IPS DF 6.9 (cell line): ENCODE results near the gene OCSTAMP.

Experiments
- DNase-seq: peaks from one replicate; pipeline ENCODE4 v3.0.0-alpha.2; 2013; ENCODE audit warnings: low read depth, low spot score
- H3K27ac ChIP-seq: one replicate; pipeline ENCODE4 v1.5.1; 2013; ENCODE audit warnings: low read length, control low read depth
- H3K27me3 ChIP-seq: 2 replicates; pipeline ENCODE4 v1.6.1; 2013; ENCODE audit warnings: mild to moderate bottlenecking, low read length; ENCODE audit not compliant: control insufficient read depth, insufficient read depth
- H3K36me3 ChIP-seq: 2 replicates; pipeline ENCODE4 v1.6.1; 2013; ENCODE audit warnings: low read length; ENCODE audit not compliant: control insufficient read depth, insufficient read depth
- H3K4me1 ChIP-seq: 2 replicates; pipeline ENCODE4 v1.6.1; 2013; ENCODE audit warnings: low read length; ENCODE audit not compliant: control insufficient read depth, insufficient read depth
- H3K4me3 ChIP-seq: 2 replicates; pipeline ENCODE4 v1.5.1; 2013; ENCODE audit warnings: mild to moderate bottlenecking, low read length
- H3K9me3 ChIP-seq: 2 replicates; pipeline ENCODE4 v1.6.1; 2013; ENCODE audit warnings: low read length, inconsistent platforms; ENCODE audit not compliant: control insufficient read depth, insufficient read depth
- WGBS: extraction: QIAGEN DNeasy Blood & Tissue Kit; methylation state at CpG from one replicate; pipeline ENCODE4 v1.1.7; 2013; ENCODE audit warnings: mixed read lengths, missing lambda C conversion rate; ENCODE audit not compliant: insufficient read length, insufficient coverage; 5-methylcytosine and 5-hydroxymethylcytosine counted together

OCSTAMP gene

DNA sequence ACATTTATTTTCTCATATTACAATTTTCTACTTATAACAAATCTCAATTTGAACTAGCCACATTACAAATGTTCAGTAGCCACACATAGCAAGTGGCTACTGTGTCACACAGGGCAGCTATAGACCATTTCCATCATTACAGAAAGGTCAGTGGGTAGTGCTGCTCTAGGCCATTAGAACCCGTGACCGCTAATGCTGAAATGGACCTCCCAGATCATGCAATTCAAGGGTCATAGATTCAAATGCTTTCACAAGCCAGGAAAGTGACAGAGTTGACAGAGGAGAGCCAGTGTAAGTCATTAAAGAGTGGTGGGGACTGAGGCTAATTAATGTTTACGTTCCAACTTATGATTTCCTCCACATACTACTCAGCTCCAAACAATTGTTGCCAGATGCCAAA, 3.5 kb upstream of the OCSTAMP start:
- WGBS: no CpG with 5 or more reads among the region's 3 CpGs

DNA sequence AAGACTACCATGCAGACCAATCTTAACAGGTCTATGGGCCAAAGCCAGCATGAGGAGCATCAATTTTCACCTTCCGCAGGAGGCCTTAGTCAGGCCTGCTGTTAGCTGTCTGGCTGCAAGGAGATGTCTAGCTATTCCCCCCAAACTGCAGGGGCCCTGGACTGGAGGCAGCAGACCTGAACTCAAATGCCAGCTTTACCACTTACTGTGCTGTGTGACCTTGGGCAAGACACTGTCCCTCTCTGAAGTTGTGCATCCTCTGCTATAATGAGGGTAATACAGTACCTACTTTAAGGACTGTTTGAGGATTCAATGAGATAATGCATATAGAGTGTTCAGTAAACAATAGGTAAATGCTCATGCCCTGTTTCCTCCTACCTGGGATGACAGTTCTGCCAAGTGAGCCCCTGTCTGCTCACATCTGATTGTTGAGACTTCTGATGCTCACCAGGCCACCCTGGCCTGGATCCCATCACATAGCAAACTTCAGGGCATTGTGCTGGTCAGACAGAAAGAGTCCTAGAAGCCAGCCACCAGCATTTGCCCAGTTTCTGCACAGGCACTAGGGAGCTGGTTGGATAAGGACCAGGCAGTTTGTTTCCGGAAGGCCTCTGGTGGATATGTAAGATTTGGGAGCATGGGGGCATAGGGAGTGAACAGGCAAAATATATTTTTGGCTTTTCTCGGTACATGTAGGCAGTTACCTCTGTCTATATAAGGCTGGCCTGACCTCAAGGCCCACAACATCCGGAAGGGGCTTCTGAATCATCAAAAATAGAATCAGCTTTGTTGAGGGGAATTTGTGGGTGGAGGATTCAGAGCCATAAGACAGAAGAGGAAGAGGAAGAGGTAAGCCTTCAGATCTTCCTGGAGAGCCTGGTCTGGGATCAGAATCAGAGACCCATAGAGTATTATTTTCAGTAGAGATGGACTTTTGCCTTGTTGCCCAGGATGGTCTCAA, 2.3 kb upstream of the OCSTAMP start:
- H3K36me3 ChIP-seq: no peaks in the 10 kb centered on the region
- no peak for DNase-seq

More for the DNA sequence above, 3.5 kb upstream of the OCSTAMP start:
- Histone ChIP-seq H3K27me3 (no peaks in the 10 kb centered on the region), H3K27ac (no peak overlapping the region), H3K36me3 (no peaks in the 10 kb centered on the region), H3K4me3 (no peak overlapping the region), H3K9me3 (no peaks in the 10 kb centered on the region), H3K4me1 (peaks cover 8% of the 10 kb centered on the region; the same call in 1 of the 2 replicates)
- DNase-seq: no peak

GRCh38 chr20:46551522-46552381, 1.3 kb upstream of the OCSTAMP start:
- no peaks in the 10 kb centered on the region for H3K27me3 ChIP-seq
- DNase-seq: no peak
- H3K36me3 ChIP-seq: no peaks in the 10 kb centered on the region
- WGBS: no CpG with 5 or more reads among the region's 12 CpGs
- no peak overlapping the region for H3K27ac ChIP-seq
- H3K4me3 ChIP-seq: no peak overlapping the region
- H3K4me1 ChIP-seq: peaks cover 8% of the 10 kb centered on the region; the same call in 1 of the 2 replicates
- no peaks in the 10 kb centered on the region for H3K9me3 ChIP-seq

More for the DNA sequence above, 2.3 kb upstream of the OCSTAMP start:
- no peaks in the 10 kb centered on the region for H3K27me3 ChIP-seq
- no CpG with 5 or more reads among the region's 4 CpGs for WGBS
- no peaks in the 10 kb centered on the region for H3K9me3 ChIP-seq
- no peak overlapping the region for H3K27ac ChIP-seq
- H3K4me3 ChIP-seq: no peak overlapping the region
- H3K4me1 ChIP-seq: peaks cover 8% of the 10 kb centered on the region; the same call in 1 of the 2 replicates

DNA sequence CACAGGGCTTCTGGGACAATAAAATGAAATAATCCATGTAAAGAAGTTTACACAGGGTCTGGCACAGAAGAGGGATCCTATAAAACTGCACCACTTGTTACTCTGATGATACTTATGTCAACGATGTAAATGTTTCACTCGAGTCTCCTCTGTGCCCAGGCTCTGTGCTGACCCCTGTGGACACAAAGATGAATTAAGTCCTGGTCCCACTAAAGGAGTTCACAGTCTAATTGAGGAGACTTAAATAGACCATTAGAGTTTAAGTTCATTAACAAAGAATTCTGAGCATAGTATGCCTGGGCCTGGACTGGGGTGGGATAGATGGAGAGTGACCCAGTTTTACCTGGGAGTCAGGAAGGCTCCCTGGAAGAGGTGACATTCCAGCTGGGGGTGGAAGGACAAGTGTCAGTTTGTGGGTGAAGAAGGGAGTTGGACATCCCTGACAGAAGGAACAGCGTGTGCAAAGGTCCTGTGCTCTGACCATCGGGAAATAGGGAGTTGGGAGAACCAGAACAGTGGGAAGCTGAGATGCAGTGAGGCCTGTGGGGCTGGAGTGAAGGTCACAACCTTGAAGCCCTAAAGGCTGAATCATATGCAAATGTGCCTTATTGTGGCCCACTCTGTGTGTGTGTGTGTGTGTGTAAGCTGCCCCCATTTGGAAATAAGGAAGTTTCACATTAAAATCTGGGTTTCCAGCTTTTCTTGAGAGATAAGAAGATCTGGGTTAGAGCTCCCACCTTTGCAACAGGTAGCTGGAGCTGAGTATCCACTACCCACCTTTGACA, 1.1 kb downstream of the OCSTAMP start:
- Histone ChIP-seq H3K4me3 (no peak overlapping the region), H3K27ac (no peak overlapping the region), H3K36me3 (no peaks in the 10 kb centered on the region; the same call in 1 of the 2 replicates), H3K4me1 (peaks cover 8% of the 10 kb centered on the region), H3K9me3 (no peaks in the 10 kb centered on the region), H3K27me3 (no peaks in the 10 kb centered on the region)
- WGBS: no CpG with 5 or more reads among the region's 4 CpGs
- no peak for DNase-seq

DNA sequence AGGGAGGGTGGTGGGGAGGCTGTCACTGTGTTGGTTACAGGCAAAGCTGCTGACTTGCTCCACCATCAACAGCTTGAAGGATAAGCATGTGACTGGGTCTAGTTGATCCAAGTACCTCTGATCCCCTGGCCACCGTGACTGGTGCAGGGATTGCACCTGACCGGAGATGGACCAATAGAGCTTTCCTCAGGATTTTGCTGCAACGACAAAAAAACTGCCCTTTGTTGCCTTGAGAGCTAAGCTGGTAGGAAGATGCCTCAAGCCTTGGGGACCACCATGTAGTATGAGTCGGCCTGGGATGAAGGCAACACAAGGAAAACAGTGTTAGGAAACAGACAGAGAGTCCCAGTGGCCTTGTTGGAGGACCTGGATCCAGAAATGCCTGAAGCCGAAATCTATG, 1.8 kb downstream of the OCSTAMP start:
- no peaks in the 10 kb centered on the region; the same call in 1 of the 2 replicates for H3K36me3 ChIP-seq
- no peaks in the 10 kb centered on the region for H3K9me3 ChIP-seq
- no peak overlapping the region for H3K4me3 ChIP-seq
- no peak for DNase-seq
- no peaks in the 10 kb centered on the region for H3K27me3 ChIP-seq
- no CpG with 5 or more reads among the region's 5 CpGs for WGBS
- no peak overlapping the region for H3K27ac ChIP-seq
- peaks cover 8% of the 10 kb centered on the region for H3K4me1 ChIP-seq

- no CpG with 5 or more reads among the region's 6 CpGs for WGBS
- no peak overlapping the region for H3K4me3 ChIP-seq
- no peaks in the 10 kb centered on the region for H3K27me3 ChIP-seq
- DNase-seq: no peak
- no peak overlapping the region for H3K27ac ChIP-seq
- H3K9me3 ChIP-seq: no peaks in the 10 kb centered on the region
- peaks cover 8% of the 10 kb centered on the region for H3K4me1 ChIP-seq
- H3K36me3 ChIP-seq: no peaks in the 10 kb centered on the region; the same call in 1 of the 2 replicates
Measured at GRCh38 chr20:46547995-46548394, 2.5 kb downstream of the OCSTAMP start.

GRCh38 chr20:46546936-46547335, 3.5 kb downstream of the OCSTAMP start:
- Histone ChIP-seq H3K36me3 (no peaks in the 10 kb centered on the region; the same call in 1 of the 2 replicates), H3K9me3 (no peaks in the 10 kb centered on the region), H3K27ac (no peak overlapping the region), H3K4me3 (no peak overlapping the region), H3K27me3 (no peaks in the 10 kb centered on the region), H3K4me1 (peaks cover 6% of the 10 kb centered on the region)
- DNase-seq: no peak
- WGBS: no CpG with 5 or more reads among the region's 6 CpGs

DNA sequence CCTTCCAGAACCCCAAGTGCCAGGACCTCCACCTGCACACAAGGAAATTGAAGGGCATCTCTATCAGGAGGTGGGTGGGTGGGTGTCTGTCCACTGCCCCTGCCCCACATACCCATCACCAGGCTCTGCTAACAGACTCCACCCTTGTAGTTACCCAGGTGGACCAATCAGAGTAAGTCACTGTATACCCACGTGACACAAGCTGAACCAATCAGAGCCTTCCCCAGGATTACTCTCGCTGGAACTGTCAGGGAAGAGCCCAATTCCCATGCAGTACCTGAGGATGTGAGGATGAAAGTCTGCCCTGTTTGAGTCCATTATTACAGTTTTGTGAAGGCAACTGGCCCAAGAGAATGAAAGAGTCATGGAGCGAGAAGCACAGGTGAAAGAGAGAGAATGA, 4.2 kb downstream of the OCSTAMP start:
- peaks cover 2% of the 10 kb centered on the region for H3K4me1 ChIP-seq
- no peaks in the 10 kb centered on the region; the same call in 1 of the 2 replicates for H3K36me3 ChIP-seq
- H3K9me3 ChIP-seq: no peaks in the 10 kb centered on the region
- WGBS: no CpG with 5 or more reads among the region's 3 CpGs
- H3K27ac ChIP-seq: no peak overlapping the region
- H3K4me3 ChIP-seq: no peak overlapping the region
- no peak for DNase-seq
- no peaks in the 10 kb centered on the region for H3K27me3 ChIP-seq

- H3K4me1 ChIP-seq: peaks cover 2% of the 10 kb centered on the region
- H3K4me3 ChIP-seq: no peak overlapping the region
- no peak for DNase-seq
- no CpG with 5 or more reads among the region's 9 CpGs for WGBS
- no peaks in the 10 kb centered on the region; the same call in 1 of the 2 replicates for H3K36me3 ChIP-seq
- H3K27ac ChIP-seq: no peak overlapping the region
- H3K27me3 ChIP-seq: no peaks in the 10 kb centered on the region
- H3K9me3 ChIP-seq: no peaks in the 10 kb centered on the region
Measured at GRCh38 chr20:46545827-46546138, 4.7 kb downstream of the OCSTAMP start.
